Breast epithelium (tissue), 4 donors: Measurements from ENCODE around the gene DHCR7. TPM values are rescaled to one million over a fixed set of nuclear protein-coding genes. Genes with fewer than 3 reads are reported as not detected.
A peak's percentile ranks its signal among the peaks of the same experiment; 100 is the strongest.

Source experiments
- DNase-seq, 2 donors: peaks; one replicate each; pipeline ENCODE4 v3.0.0-alpha.2; 2019; ENCODE audit warnings: low spot score in 2 of 2
- H3K27ac ChIP-seq, 2 donors: fragments of 200-600 bp; sonication (generic) in 1 of 2; one replicate each; pipeline ENCODE4 v1.5.1; 2016 to 2019; ENCODE audit warnings: mild to moderate bottlenecking in 1 of 2
- H3K27me3 ChIP-seq, 2 donors: fragments of 200-600 bp; sonication (generic) in 1 of 2; one replicate each; pipeline versions ENCODE4 v1.5.1 to v1.6.0; 2017 to 2019; ENCODE audit warnings: control low read depth in 1 of 2, mild to moderate bottlenecking in 1 of 2
- H3K36me3 ChIP-seq: fragments of 200-600 bp; one replicate; pipeline ENCODE4 v1.5.1; 2019
- H3K4me1 ChIP-seq, 2 donors: fragments of 200-600 bp; sonication (generic); one replicate each; pipeline ENCODE4 v1.5.1; 2016 to 2019; ENCODE audit warnings: control low read depth in 1 of 2
- H3K4me3 ChIP-seq, 3 donors: fragments of 200-600 bp; sonication (generic); 1 replicate in 2 of 3; 2 replicates in 1 of 3; pipeline ENCODE4 v1.5.1; 2016 to 2019; ENCODE audit warnings: mild to moderate bottlenecking in 3 of 3, moderate library complexity in 2 of 3
- H3K9me3 ChIP-seq, 2 donors: fragments of 200-600 bp; sonication (generic) in 1 of 2; one replicate each; pipeline ENCODE4 v1.5.1; 2016 to 2019; ENCODE audit warnings: control low read depth in 1 of 2
- POLR2A ChIP-seq: fragments of 450-650 bp; IDR thresholded peaks from one replicate; pipeline ENCODE4 v1.6.1; 2016; ENCODE audit warnings: antibody characterized with exemption, mild to moderate bottlenecking, moderate library complexity
- POLR2AphosphoS5 ChIP-seq, 3 donors: sonication (generic); formaldehyde crosslinking; IDR thresholded peaks; one replicate each; pipeline ENCODE4 v1.6.1; 2017; ENCODE audit warnings: antibody characterized with exemption in 3 of 3
- intact Hi-C: fragments of 100-400 bp; cut with DNase I; formaldehyde crosslinking; loops from one replicate; pipeline ENCODE4 v1.15.1; 2023; ENCODE audit warnings: low total_unique reads
- total RNA-seq, 3 donors: library from RNA; depleted of rRNA; stranded (reverse); fragments of >200 nt; gene quantifications; one replicate each; pipeline ENCODE4 v1.1.0, GENCODE V29; 2016
- TF ChIP-seq, protein P1 (sequence below), 3 donors: fragments of 450-650 bp; IDR thresholded peaks; one replicate each; pipeline ENCODE4 v1.5.1; 2016 to 2017; ENCODE audit warnings: antibody characterized with exemption in 3 of 3, mild to moderate bottlenecking in 3 of 3, moderate library complexity in 3 of 3

Gene DHCR7
- total RNA-seq, 3 donors from 2014 or later = 14.7 to 31.7 (median 25.2) TPM

DNA sequence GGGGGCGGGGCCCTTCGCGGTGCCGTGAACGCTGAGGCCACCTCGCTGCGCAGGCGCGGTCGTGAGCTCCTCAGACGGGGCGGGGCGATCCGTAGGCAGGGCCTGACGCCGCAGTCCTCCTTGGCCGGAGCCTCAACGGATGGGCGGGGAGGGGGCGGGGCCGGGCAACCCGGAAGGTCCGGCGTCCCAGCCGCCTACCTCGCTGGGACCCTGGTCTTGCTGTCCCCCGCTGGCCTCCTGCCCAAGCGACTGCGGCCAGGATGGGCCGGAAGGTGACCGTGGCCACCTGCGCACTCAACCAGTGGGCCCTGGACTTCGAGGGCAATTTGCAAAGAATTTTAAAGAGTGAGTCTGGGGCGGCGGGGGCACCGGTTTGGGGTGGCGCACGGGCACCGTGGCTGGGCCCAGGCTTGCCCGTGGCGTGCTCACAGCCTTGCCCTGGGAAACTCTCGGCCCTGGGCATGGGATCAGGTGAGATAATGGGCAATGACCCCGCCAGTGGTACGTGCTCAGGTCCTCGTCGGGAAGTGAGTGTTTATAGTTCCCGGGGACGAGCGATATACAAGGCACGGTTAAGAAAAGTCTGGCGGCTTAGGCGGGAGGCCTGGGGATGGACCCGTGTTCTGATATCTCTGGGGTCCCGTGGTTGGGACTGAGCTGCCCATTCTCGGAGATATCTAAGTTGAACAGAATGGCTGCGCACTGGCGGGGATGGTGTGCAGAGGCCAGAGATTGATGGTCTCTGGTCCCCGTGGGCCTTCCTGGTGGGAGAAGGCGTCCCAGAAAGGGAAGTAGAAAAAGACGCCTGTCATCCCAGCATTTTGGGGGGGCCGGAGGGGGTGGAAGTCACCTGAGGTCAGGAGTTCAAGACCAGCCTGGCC is 5.1 kb upstream of the DHCR7 start, which contains the start of gene NADSYN1:
Gene NADSYN1, plus strand, starts transcription at position 167 of the 881 bp plus-strand sequence. Its CDS starts 94 bp downstream, at position 261.
- peak within 1 kb of the TSS; percentile 65 to 84 for H3K27ac ChIP-seq
- no peaks in the 10 kb centered on the region for H3K9me3 ChIP-seq
- DNase-seq = peak; percentile 94 to 97
- H3K36me3 ChIP-seq = peaks cover 3% of the 10 kb centered on the region
- H3K27me3 ChIP-seq = no peaks in the 10 kb centered on the region
- H3K4me1 ChIP-seq = peaks cover 0 to 6% of the 10 kb centered on the region in 2 donors
- peak; percentile 48 to 72 (median 69) for TF ChIP-seq POLR2AphosphoS5 (IDR thresholded peaks at IDR 0.05)
- peak; percentile 50 for TF ChIP-seq POLR2A
- TF ChIP-seq, protein P1, sequence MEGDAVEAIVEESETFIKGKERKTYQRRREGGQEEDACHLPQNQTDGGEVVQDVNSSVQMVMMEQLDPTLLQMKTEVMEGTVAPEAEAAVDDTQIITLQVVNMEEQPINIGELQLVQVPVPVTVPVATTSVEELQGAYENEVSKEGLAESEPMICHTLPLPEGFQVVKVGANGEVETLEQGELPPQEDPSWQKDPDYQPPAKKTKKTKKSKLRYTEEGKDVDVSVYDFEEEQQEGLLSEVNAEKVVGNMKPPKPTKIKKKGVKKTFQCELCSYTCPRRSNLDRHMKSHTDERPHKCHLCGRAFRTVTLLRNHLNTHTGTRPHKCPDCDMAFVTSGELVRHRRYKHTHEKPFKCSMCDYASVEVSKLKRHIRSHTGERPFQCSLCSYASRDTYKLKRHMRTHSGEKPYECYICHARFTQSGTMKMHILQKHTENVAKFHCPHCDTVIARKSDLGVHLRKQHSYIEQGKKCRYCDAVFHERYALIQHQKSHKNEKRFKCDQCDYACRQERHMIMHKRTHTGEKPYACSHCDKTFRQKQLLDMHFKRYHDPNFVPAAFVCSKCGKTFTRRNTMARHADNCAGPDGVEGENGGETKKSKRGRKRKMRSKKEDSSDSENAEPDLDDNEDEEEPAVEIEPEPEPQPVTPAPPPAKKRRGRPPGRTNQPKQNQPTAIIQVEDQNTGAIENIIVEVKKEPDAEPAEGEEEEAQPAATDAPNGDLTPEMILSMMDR (IDR thresholded peaks at IDR 0.05) = no peak
- intact Hi-C loops = no loop called here
- peak within 1 kb of the TSS; percentile 84 to 95 (median 86) for H3K4me3 ChIP-seq

DNA sequence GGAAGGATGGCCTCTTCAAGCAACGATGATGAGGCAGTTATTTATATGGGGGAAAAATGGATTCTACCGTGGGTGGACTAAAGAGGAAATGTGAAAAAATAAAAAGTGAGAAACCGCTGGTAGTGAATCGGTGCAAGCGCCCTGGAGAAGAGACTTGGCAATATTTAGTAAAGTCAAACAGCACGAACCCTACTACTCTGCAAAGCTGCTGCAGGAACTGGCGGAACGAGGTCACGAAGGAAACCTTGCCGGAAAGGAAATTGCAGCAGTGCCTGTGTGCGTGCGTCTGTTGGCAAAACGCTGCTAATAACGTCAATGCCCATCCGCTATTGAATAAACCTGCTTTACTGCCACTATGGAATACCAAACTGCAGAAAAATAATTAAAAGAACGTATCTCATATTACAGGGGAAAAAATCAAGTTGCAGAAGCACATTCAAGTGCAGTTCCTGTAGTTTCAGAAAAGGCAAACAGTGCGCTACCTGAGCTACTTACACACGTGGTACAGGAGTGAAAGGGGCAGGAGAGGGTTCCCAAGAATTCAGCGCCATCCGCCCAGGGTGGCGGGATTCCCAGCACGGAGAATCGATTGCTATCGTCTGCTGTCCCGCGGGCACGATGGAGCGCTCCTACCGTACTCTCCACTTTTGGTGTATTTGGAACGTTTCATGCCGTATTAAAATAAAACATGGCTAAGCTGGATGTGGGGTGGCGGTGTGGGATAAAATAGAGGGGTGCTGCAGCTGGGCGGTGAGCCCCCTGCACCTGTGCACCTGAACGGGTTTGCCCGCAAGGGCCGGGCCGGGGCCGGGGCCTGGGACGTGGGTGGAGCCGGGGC is 4.2 kb upstream of the DHCR7 start:
- intact Hi-C loops = no loop called here
- Histone ChIP-seq H3K4me3 (peak overlapping the region; percentile 84 to 95 (median 86)), H3K36me3 (peaks cover 3% of the 10 kb centered on the region), H3K27me3 (no peaks in the 10 kb centered on the region), H3K9me3 (no peaks in the 10 kb centered on the region), H3K4me1 (peaks cover 0 to 6% of the 10 kb centered on the region in 2 donors), H3K27ac (peak overlapping the region; percentile 65 to 78)
- TF ChIP-seq POLR2A (no peak), POLR2AphosphoS5 (IDR thresholded peaks at IDR 0.05) (no peak)
- TF ChIP-seq, protein P1 (IDR thresholded peaks at IDR 0.05) = no peak
- peak in 1 of 2 donors; percentile 41 for DNase-seq

DNA sequence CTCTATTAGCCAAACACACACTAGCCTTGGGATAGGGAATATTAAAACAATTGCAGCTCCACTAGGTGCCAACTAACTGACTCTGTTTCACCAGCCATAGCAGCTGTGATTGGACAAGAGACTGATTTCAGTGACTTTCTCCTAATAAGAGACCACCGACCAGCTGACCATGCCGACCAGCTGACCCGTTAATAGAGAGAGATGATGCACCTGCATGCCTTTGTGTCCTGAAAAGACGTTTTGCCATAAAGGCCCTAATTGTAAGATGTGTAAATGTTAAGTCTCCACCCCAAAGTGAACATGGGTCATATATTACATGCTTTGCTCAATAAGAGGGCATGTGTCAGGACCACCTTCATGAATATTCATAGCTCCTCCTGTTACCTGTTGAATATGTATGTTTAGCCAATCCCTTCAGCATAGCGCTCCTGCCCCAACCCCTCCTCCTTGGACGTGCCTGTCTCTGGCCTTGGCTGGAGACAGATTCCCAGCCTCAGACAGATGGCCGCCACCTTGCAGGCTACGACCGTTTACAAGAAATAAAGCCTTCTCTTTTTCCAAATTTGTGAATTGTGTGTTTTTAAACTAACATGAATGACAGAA is 3.5 kb upstream of the DHCR7 start:
- Histone ChIP-seq H3K27ac (peak overlapping the region; percentile 9 to 65), H3K4me3 (peak overlapping the region in 2 of 3 donors; percentile 86 to 95), H3K27me3 (no peaks in the 10 kb centered on the region), H3K4me1 (peaks cover 0 to 6% of the 10 kb centered on the region in 2 donors), H3K36me3 (peaks cover 2% of the 10 kb centered on the region), H3K9me3 (no peaks in the 10 kb centered on the region)
- intact Hi-C loops = no loop called here
- DNase-seq = no peak
- TF ChIP-seq POLR2A = no peak
- TF ChIP-seq POLR2AphosphoS5 (IDR thresholded peaks at IDR 0.05) = no peak
- TF ChIP-seq, protein P1 (IDR thresholded peaks at IDR 0.05) = no peak

DNA sequence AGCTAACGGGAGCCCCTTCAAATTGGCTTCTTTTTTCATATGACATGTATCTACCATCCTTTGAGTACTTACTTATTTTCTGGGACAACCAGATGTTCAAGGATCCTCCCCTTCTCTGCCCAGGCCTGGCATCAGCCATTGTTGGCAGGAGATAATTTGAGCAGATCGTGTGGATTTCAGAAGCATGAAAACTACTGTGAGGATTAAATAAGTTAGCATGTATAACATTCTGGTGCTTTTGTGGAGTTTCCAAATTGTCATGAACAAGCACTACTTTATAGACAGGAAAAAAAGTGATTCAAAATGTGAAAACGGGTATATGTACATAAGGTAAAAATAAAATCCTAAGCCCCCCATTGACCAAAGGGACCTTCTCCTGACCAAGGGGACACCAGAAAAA is 2.7 kb upstream of the DHCR7 start:
- no peaks in the 10 kb centered on the region for H3K27me3 ChIP-seq
- no peaks in the 10 kb centered on the region for H3K9me3 ChIP-seq
- no peak overlapping the region for H3K4me3 ChIP-seq
- H3K27ac ChIP-seq = no peak overlapping the region
- no peaks in the 10 kb centered on the region for H3K36me3 ChIP-seq
- TF ChIP-seq, protein P1 (IDR thresholded peaks at IDR 0.05) = no peak
- TF ChIP-seq POLR2AphosphoS5 (IDR thresholded peaks at IDR 0.05) = no peak
- TF ChIP-seq POLR2A = no peak
- intact Hi-C loops = no loop called here
- no peak for DNase-seq
- H3K4me1 ChIP-seq = peaks cover 0 to 6% of the 10 kb centered on the region in 2 donors
